ENCODE results near the gene LSMEM2.

Gene LSMEM2

GRCh38 chr3:50286322-50287227, 7.7 kb downstream of the LSMEM2 start:
- TF ChIP-seq, protein P1, sequence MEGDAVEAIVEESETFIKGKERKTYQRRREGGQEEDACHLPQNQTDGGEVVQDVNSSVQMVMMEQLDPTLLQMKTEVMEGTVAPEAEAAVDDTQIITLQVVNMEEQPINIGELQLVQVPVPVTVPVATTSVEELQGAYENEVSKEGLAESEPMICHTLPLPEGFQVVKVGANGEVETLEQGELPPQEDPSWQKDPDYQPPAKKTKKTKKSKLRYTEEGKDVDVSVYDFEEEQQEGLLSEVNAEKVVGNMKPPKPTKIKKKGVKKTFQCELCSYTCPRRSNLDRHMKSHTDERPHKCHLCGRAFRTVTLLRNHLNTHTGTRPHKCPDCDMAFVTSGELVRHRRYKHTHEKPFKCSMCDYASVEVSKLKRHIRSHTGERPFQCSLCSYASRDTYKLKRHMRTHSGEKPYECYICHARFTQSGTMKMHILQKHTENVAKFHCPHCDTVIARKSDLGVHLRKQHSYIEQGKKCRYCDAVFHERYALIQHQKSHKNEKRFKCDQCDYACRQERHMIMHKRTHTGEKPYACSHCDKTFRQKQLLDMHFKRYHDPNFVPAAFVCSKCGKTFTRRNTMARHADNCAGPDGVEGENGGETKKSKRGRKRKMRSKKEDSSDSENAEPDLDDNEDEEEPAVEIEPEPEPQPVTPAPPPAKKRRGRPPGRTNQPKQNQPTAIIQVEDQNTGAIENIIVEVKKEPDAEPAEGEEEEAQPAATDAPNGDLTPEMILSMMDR (conservative IDR thresholded peaks at IDR 0.05; ENCODE audit: low read length): no peak
- no peak for TF ChIP-seq EZH2phosphoT487 (IDR thresholded peaks at IDR 0.05; ENCODE audit: borderline replicate concordance)
- Histone ChIP-seq H3K9me2 (replicated peaks; ENCODE audit: low read depth, low read length) (no peaks in the 10 kb centered on the region), H3K27me3 (ENCODE audit: insufficient read depth, low read length, poor library complexity, severe bottlenecking) (no peaks in the 10 kb centered on the region)

DNA sequence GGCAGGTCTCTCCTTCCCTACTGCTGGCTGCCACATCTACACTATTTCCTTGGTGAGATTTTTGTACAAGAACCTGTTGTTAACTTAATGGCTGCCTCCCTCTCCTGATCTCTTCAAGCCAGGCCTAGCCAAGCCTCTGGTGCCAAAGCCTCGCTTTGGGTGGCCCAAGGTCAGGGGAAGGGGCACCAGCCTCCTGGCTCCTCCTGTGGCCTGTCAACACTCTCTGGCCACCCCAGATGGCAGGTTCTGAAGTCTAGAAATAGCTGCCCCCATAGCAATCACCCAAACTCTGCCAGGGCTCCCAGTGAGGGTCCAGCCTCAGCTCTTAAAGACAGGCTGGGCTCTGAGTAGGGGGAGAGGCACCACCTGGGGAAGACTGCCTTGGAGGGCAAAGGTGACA, 8.4 kb downstream of the LSMEM2 start:
- no peaks in the 10 kb centered on the region for H3F3A ChIP-seq (ENCODE audit: low read depth)
- H3K36me3 ChIP-seq (ENCODE audit: insufficient read depth, low read length): peaks cover 12% of the 10 kb centered on the region; the same call in 1 of the 2 replicates
- H3K79me2 ChIP-seq (ENCODE audit: insufficient read depth, low read length): peaks cover 26% of the 10 kb centered on the region
- peaks cover 3% of the 10 kb centered on the region for H4K20me1 ChIP-seq (ENCODE audit: insufficient read depth, low read length, poor library complexity, severe bottlenecking)
- H3K4me2 ChIP-seq (ENCODE audit: low read depth, low read length, poor library complexity, severe bottlenecking): no peak overlapping the region
- H3K27me3 ChIP-seq (ENCODE audit: insufficient read depth, low read length, poor library complexity, severe bottlenecking): no peaks in the 10 kb centered on the region
- H2AFZ ChIP-seq (ENCODE audit: low read length): no peak overlapping the region
- no peak for TF ChIP-seq EZH2phosphoT487 (IDR thresholded peaks at IDR 0.05; ENCODE audit: borderline replicate concordance)
- TF ChIP-seq, protein P1 (conservative IDR thresholded peaks at IDR 0.05; ENCODE audit: low read length): no peak
- H3K9me2 ChIP-seq (replicated peaks; ENCODE audit: low read depth, low read length): no peaks in the 10 kb centered on the region
- no peak overlapping the region for H3K4me3 ChIP-seq (ENCODE audit: low read length, poor library complexity, severe bottlenecking)
- H3K4me1 ChIP-seq (ENCODE audit: insufficient read depth, low read length, poor library complexity, severe bottlenecking): peaks cover 13% of the 10 kb centered on the region
- H3K9me3 ChIP-seq (ENCODE audit: insufficient read depth, low read depth, low read length): no peaks in the 10 kb centered on the region
- no peak overlapping the region for H3K9ac ChIP-seq (ENCODE audit: low read depth, low read length, poor library complexity, severe bottlenecking)

More at GRCh38 chr3:50286322-50287227, 7.7 kb downstream of the LSMEM2 start:
- H3K36me3 ChIP-seq (ENCODE audit: insufficient read depth, low read length): peaks cover 12% of the 10 kb centered on the region; the same call in 1 of the 2 replicates
- no peak overlapping the region for H3K9ac ChIP-seq (ENCODE audit: low read depth, low read length, poor library complexity, severe bottlenecking)
- H3K4me1 ChIP-seq (ENCODE audit: insufficient read depth, low read length, poor library complexity, severe bottlenecking): peaks cover 12% of the 10 kb centered on the region
- peaks cover 20% of the 10 kb centered on the region for H3K79me2 ChIP-seq (ENCODE audit: insufficient read depth, low read length)
- H2AFZ ChIP-seq (ENCODE audit: low read length): no peak overlapping the region
- H3K4me2 ChIP-seq (ENCODE audit: low read depth, low read length, poor library complexity, severe bottlenecking): no peak overlapping the region
- H3F3A ChIP-seq (ENCODE audit: low read depth): no peaks in the 10 kb centered on the region
- no peaks in the 10 kb centered on the region for H3K9me3 ChIP-seq (ENCODE audit: insufficient read depth, low read depth, low read length)
- H3K4me3 ChIP-seq (ENCODE audit: low read length, poor library complexity, severe bottlenecking): no peak overlapping the region
- H4K20me1 ChIP-seq (ENCODE audit: insufficient read depth, low read length, poor library complexity, severe bottlenecking): peaks cover 3% of the 10 kb centered on the region

- H3K4me3 ChIP-seq (ENCODE audit: low read length, poor library complexity, severe bottlenecking): no peak overlapping the region
- no peaks in the 10 kb centered on the region for H3K9me2 ChIP-seq (replicated peaks; ENCODE audit: low read depth, low read length)
- TF ChIP-seq, protein P1 (conservative IDR thresholded peaks at IDR 0.05; ENCODE audit: low read length): no peak
- no peak for TF ChIP-seq EZH2phosphoT487 (IDR thresholded peaks at IDR 0.05; ENCODE audit: borderline replicate concordance)
- H3K79me2 ChIP-seq (ENCODE audit: insufficient read depth, low read length): peaks cover 26% of the 10 kb centered on the region
- H3F3A ChIP-seq (ENCODE audit: low read depth): no peaks in the 10 kb centered on the region
- H4K20me1 ChIP-seq (ENCODE audit: insufficient read depth, low read length, poor library complexity, severe bottlenecking): peaks cover 3% of the 10 kb centered on the region
- no peaks in the 10 kb centered on the region for H3K9me3 ChIP-seq (ENCODE audit: insufficient read depth, low read depth, low read length)
- H3K9ac ChIP-seq (ENCODE audit: low read depth, low read length, poor library complexity, severe bottlenecking): no peak overlapping the region
- H3K4me1 ChIP-seq (ENCODE audit: insufficient read depth, low read length, poor library complexity, severe bottlenecking): peaks cover 18% of the 10 kb centered on the region
- H3K27me3 ChIP-seq (ENCODE audit: insufficient read depth, low read length, poor library complexity, severe bottlenecking): no peaks in the 10 kb centered on the region
- H2AFZ ChIP-seq (ENCODE audit: low read length): no peak overlapping the region
- peaks cover 12% of the 10 kb centered on the region; the same call in 1 of the 2 replicates for H3K36me3 ChIP-seq (ENCODE audit: insufficient read depth, low read length)
- H3K4me2 ChIP-seq (ENCODE audit: low read depth, low read length, poor library complexity, severe bottlenecking): no peak overlapping the region
Measured at GRCh38 chr3:50288387-50289007, 9.6 kb downstream of the LSMEM2 start.

Data from Loucy (cell line).